Keratinocyte (primary cell): ENCODE data around the gene UBE2QL1.

Experiments
- CTCF ChIP-seq, 3 experiments: IDR thresholded peaks in 1 of 3; conservative IDR thresholded peaks in 1 of 3; optimal IDR thresholded peaks in 1 of 3; 2 replicates in 2 of 3; 3 replicates in 1 of 3; pipeline versions ENCODE3 to v1.5.1; 2011; ENCODE audit warnings: low read length in 3 of 3, mild to moderate bottlenecking in 3 of 3, moderate library complexity in 2 of 3, control low read depth in 1 of 3, inconsistent platforms in 1 of 3; ENCODE audit not compliant: insufficient read depth in 2 of 3; ENCODE audit errors: extremely low read depth in 1 of 3
- EZH2 ChIP-seq: IDR thresholded peaks from one replicate; pipeline ENCODE4 v1.6.1; 2012; ENCODE audit warnings: inconsistent platforms, mild to moderate bottlenecking, low read length, moderate library complexity

GRCh38 chr5:6476313-6476661 lies 27.6 kb downstream of the UBE2QL1 start:
- TF ChIP-seq CTCF (optimal IDR thresholded peaks at IDR 0.05 in 1 of 3, IDR thresholded peaks at IDR 0.05 in 1 of 3, conservative IDR thresholded peaks at IDR 0.05 in 1 of 3; ENCODE audit: extremely low read depth in 1 of 3, insufficient read depth in 2 of 3, low read length in 3 of 3) (no peak), EZH2 (no peak)
